Measurements from ENCODE around the gene HOXD4.

DNA sequence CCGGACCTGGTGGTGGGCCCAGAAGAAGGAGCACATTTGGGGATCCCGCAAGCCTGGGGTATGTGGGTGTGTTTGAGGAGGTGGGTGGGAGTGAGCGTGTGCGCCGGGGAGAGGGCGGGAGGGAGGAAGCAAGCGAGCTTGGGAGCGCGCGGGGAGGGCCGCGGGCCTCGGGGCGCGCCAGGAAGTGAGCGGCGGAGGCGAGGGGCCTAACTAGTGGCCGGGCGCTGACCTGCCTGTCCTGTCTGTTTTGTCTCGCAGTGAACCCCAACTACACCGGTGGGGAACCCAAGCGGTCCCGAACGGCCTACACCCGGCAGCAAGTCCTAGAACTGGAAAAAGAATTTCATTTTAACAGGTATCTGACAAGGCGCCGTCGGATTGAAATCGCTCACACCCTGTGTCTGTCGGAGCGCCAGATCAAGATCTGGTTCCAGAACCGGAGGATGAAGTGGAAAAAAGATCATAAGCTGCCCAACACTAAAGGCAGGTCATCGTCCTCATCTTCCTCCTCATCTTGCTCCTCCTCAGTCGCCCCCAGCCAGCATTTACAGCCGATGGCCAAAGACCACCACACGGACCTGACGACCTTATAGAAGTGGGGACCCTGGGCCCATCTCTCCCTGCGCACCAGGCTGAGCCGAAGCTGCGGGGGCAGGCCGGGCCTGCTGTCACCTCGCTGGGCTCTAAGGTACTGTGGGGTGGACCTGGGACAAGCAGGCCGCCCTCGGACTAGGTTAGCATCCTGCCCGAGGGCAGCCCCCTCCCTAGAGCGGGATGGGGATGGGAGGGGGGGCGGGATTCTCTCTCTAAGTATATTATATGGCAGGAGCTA is 1.2 kb downstream of the HOXD4 start:
- no peak for TF ChIP-seq EP300 (IDR thresholded peaks at IDR 0.05)
- TF ChIP-seq, protein P1, sequence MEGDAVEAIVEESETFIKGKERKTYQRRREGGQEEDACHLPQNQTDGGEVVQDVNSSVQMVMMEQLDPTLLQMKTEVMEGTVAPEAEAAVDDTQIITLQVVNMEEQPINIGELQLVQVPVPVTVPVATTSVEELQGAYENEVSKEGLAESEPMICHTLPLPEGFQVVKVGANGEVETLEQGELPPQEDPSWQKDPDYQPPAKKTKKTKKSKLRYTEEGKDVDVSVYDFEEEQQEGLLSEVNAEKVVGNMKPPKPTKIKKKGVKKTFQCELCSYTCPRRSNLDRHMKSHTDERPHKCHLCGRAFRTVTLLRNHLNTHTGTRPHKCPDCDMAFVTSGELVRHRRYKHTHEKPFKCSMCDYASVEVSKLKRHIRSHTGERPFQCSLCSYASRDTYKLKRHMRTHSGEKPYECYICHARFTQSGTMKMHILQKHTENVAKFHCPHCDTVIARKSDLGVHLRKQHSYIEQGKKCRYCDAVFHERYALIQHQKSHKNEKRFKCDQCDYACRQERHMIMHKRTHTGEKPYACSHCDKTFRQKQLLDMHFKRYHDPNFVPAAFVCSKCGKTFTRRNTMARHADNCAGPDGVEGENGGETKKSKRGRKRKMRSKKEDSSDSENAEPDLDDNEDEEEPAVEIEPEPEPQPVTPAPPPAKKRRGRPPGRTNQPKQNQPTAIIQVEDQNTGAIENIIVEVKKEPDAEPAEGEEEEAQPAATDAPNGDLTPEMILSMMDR (IDR thresholded peaks at IDR 0.05) = no peak
